ENCODE data around the gene RNF167. TPM values are rescaled to one million over a fixed set of nuclear protein-coding genes. Genes with fewer than 3 reads are reported as not detected.

Gene RNF167
- total and polyA plus RNA-seq, 2 of the 13 experiments (the other 11 are each of a cell fraction or from before 2014, with no cell fraction given): 44.1 to 45.4 TPM

DNA sequence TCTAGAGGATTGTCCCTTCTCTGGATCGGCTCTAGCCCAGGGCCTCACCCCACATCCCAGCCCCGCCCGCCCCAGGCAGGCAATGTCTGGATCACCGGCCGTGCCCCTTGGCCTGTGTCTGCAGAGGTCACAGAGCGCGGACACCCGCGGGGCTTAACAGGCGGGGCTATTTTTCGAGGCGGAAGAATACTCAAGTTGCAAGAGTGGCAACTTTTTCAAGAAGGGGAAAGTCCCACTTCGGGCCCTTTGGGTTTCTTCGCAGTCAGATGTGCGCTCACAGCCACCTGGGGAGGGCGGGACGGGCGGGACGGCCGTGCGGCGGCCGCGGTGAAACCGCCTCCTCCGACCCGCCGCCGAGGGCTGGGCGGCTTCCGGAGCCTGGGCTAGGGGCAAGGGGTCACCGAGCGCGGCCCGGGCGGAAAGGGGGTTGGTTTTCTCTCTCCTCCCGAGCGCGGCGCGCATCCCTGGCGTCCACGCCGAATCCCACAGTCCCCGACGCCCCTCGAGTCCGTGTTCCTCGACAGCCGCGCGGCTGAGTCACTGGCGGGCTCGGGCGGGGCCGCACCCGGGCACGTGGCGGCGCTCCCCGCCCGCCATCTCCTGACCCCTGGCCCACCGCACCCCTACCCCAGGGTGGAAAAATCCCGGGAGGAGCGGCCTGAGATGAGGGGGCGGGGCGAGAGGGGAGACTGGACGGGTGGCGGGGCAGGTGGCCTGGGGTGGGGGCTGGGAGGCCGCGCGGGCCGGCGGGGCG is 9.4 kb downstream of the RNF167 start (continued):
- TF ChIP-seq AFF4 (CRISPR knock-in tag; IDR thresholded peaks at IDR 0.05) (no peak), RELA (CRISPR knock-in tag; IDR thresholded peaks at IDR 0.05) (no peak), SMAD3 (CRISPR knock-in tag; IDR thresholded peaks at IDR 0.05) (no peak), MEIS2 (CRISPR knock-in tag; IDR thresholded peaks at IDR 0.05) (no peak; the same call in none of the 2 replicates), ZNF737 (CRISPR knock-in tag; IDR thresholded peaks at IDR 0.05; ENCODE audit: borderline replicate concordance) (no peak), CHCHD3 (CRISPR knock-in tag; IDR thresholded peaks at IDR 0.05) (no peak), MXD3 (CRISPR knock-in tag; IDR thresholded peaks at IDR 0.05) (0 out of 2 replicates have a peak, but pooled peaks have one; percentile 46), GTF2F1 (IDR thresholded peaks at IDR 0.05; ENCODE audit: low read length) (no peak), DZIP1 (CRISPR knock-in tag; IDR thresholded peaks at IDR 0.05) (0 out of 2 replicates have a peak, but pooled peaks have one; percentile 35), TAF1 (CRISPR knock-in tag; IDR thresholded peaks at IDR 0.05) (peak; percentile 62; the same call in 1 of the 2 replicates), TAF15 (IDR thresholded peaks at IDR 0.05; ENCODE audit: low read depth, low read length, poor library complexity, severe bottlenecking) (peak; percentile 84), SUZ12 (IDR thresholded peaks at IDR 0.05; ENCODE audit: low read depth, low read length) (no peak), ZFYVE20 (CRISPR knock-in tag; IDR thresholded peaks at IDR 0.05; ENCODE audit: borderline replicate concordance, low read depth) (peak; percentile 26; the same call in 1 of the 2 replicates), SRY (CRISPR knock-in tag; IDR thresholded peaks at IDR 0.05) (peak; percentile 51; the same call in 1 of the 2 replicates), ZNF496 (CRISPR knock-in tag; IDR thresholded peaks at IDR 0.05; ENCODE audit: insufficient replicate concordance) (no peak), AGO1 (IDR thresholded peaks at IDR 0.05; ENCODE audit: low read depth, low read length, poor library complexity, severe bottlenecking) (no peak)
- TF ChIP-seq, protein P1, sequence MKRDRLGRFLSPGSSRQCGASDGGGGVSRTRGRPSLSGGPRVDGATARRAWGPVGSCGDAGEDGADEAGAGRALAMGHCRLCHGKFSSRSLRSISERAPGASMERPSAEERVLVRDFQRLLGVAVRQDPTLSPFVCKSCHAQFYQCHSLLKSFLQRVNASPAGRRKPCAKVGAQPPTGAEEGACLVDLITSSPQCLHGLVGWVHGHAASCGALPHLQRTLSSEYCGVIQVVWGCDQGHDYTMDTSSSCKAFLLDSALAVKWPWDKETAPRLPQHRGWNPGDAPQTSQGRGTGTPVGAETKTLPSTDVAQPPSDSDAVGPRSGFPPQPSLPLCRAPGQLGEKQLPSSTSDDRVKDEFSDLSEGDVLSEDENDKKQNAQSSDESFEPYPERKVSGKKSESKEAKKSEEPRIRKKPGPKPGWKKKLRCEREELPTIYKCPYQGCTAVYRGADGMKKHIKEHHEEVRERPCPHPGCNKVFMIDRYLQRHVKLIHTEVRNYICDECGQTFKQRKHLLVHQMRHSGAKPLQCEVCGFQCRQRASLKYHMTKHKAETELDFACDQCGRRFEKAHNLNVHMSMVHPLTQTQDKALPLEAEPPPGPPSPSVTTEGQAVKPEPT (CRISPR knock-in tag; IDR thresholded peaks at IDR 0.05; ENCODE audit: low read depth): peak; percentile 81; the same call in 1 of the 2 replicates
- TF ChIP-seq, protein P2, sequence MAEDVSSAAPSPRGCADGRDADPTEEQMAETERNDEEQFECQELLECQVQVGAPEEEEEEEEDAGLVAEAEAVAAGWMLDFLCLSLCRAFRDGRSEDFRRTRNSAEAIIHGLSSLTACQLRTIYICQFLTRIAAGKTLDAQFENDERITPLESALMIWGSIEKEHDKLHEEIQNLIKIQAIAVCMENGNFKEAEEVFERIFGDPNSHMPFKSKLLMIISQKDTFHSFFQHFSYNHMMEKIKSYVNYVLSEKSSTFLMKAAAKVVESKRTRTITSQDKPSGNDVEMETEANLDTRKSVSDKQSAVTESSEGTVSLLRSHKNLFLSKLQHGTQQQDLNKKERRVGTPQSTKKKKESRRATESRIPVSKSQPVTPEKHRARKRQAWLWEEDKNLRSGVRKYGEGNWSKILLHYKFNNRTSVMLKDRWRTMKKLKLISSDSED (CRISPR knock-in tag; IDR thresholded peaks at IDR 0.05): no peak

Measured in HepG2 (cell line).